KMS-11 (cell line): ENCODE measurements around the gene REPIN1.

ENCODE experiments used
- H2AFZ ChIP-seq: fragments of 200-600 bp; sonication (generic); 2 replicates; pipeline ENCODE4 v1.6.1; 2016; ENCODE audit warnings: antibody characterized with exemption, mixed run types, low read depth
- H3K27ac ChIP-seq: fragments of 200-600 bp; sonication (generic); 2 replicates; pipeline ENCODE4 v1.6.1; 2016; ENCODE audit warnings: mild to moderate bottlenecking, mixed run types
- H3K27me3 ChIP-seq: fragments of 200-600 bp; sonication (generic); 2 replicates; pipeline ENCODE4 v1.6.1; 2017; ENCODE audit warnings: mild to moderate bottlenecking, low read depth, mixed run types, moderate library complexity; ENCODE audit not compliant: insufficient read depth
- H3K36me3 ChIP-seq: fragments of 200-600 bp; sonication (generic); 2 replicates; pipeline ENCODE4 v1.6.1; 2017; ENCODE audit warnings: mild to moderate bottlenecking, mixed run types; ENCODE audit not compliant: insufficient read depth
- H3K4me1 ChIP-seq: fragments of 200-600 bp; sonication (generic); 2 replicates; pipeline ENCODE4 v1.6.1; 2016; ENCODE audit warnings: mild to moderate bottlenecking, low read depth, mixed run types; ENCODE audit not compliant: poor library complexity, severe bottlenecking
- H3K4me2 ChIP-seq: fragments of 200-600 bp; sonication (generic); 2 replicates; pipeline ENCODE4 v1.7.0; 2016; ENCODE audit warnings: mild to moderate bottlenecking, mixed run types
- H3K4me3 ChIP-seq: fragments of 200-600 bp; sonication (generic); IDR thresholded peaks from 2 replicates; pipeline ENCODE4 v1.6.1; 2017; ENCODE audit warnings: low read depth, low read length, mixed read lengths; ENCODE audit not compliant: insufficient read depth
- H3K79me2 ChIP-seq: fragments of 200-600 bp; sonication (generic); 2 replicates; pipeline ENCODE4 v1.6.1; 2016; ENCODE audit warnings: low read depth, mixed run types; ENCODE audit not compliant: insufficient read depth
- H3K9ac ChIP-seq: fragments of 200-600 bp; sonication (generic); 2 replicates; pipeline ENCODE4 v1.6.1; 2016; ENCODE audit warnings: mild to moderate bottlenecking, mixed run types
- H4K20me1 ChIP-seq: fragments of 200-600 bp; sonication (generic); 2 replicates; pipeline ENCODE4 v1.6.1; 2016; ENCODE audit warnings: mild to moderate bottlenecking, mixed run types; ENCODE audit not compliant: insufficient read depth
- CTCF ChIP-seq: fragments of 200-600 bp; sonication (generic); conservative IDR thresholded peaks from 2 replicates; pipeline ENCODE4 v1.6.1; 2017; ENCODE audit warnings: low read depth, mild to moderate bottlenecking, antibody characterized with exemption, low read length, moderate library complexity, mixed read lengths

REPIN1 gene

GRCh38 chr7:150406567-150407421 lies 38.2 kb downstream of the REPIN1 start:
- Histone ChIP-seq H3K4me3 (peak overlapping the region; percentile 55), H3K9ac (peak overlapping the region; percentile 97), H3K4me2 (peak overlapping the region; percentile 93), H3K79me2 (peaks cover 57% of the 10 kb centered on the region), H3K36me3 (peaks cover 7% of the 10 kb centered on the region; the same call in 1 of the 2 replicates), H3K27me3 (no peaks in the 10 kb centered on the region), H4K20me1 (no peaks in the 10 kb centered on the region), H3K4me1 (peaks cover 68% of the 10 kb centered on the region), H3K27ac (peak overlapping the region; percentile 93), H2AFZ (no peak overlapping the region)
- TF ChIP-seq CTCF, result no peak; the same call in 1 of the 2 replicates

GRCh38 chr7:150407588-150408392 lies 39.2 kb downstream of the REPIN1 start:
- Histone ChIP-seq H3K4me2 (peak overlapping the region; percentile 93), H3K4me1 (peaks cover 60% of the 10 kb centered on the region), H3K79me2 (peaks cover 57% of the 10 kb centered on the region)

GRCh38 chr7:150408393-150409299 lies 40.0 kb downstream of the REPIN1 start:
- peaks cover 54% of the 10 kb centered on the region for H3K79me2 ChIP-seq
- H3K27ac ChIP-seq, result peak overlapping the region; percentile 93
- peaks cover 60% of the 10 kb centered on the region for H3K4me1 ChIP-seq
- no peak overlapping the region for H3K4me3 ChIP-seq
- no peak overlapping the region for H2AFZ ChIP-seq
- H3K4me2 ChIP-seq, result peak overlapping the region; percentile 66
- peak overlapping the region; percentile 8; the same call in 1 of the 2 replicates for H3K9ac ChIP-seq
- TF ChIP-seq CTCF, result no peak
- H3K27me3 ChIP-seq, result no peaks in the 10 kb centered on the region
- peaks cover 7% of the 10 kb centered on the region; the same call in 1 of the 2 replicates for H3K36me3 ChIP-seq
- H4K20me1 ChIP-seq, result no peaks in the 10 kb centered on the region

More at GRCh38 chr7:150407588-150408392, 39.2 kb downstream of the REPIN1 start:
- peaks cover 7% of the 10 kb centered on the region; the same call in 1 of the 2 replicates for H3K36me3 ChIP-seq
- no peaks in the 10 kb centered on the region for H4K20me1 ChIP-seq
- no peak for TF ChIP-seq CTCF
- H3K27me3 ChIP-seq, result no peaks in the 10 kb centered on the region
- H3K9ac ChIP-seq, result peak overlapping the region; percentile 97; the same call in 1 of the 2 replicates
- peak overlapping the region; percentile 93 for H3K27ac ChIP-seq
- H3K4me3 ChIP-seq, result no peak overlapping the region
- H2AFZ ChIP-seq, result no peak overlapping the region
